Muscle layer of colon (tissue), 2 donors: ENCODE data around the gene TFF1.

ENCODE experiments used
- H3K27ac ChIP-seq: one replicate; pipeline ENCODE4 v1.7.0; 2013; ENCODE audit warnings: low read depth, mild to moderate bottlenecking, low read length, moderate library complexity
- H3K27me3 ChIP-seq, 2 donors: one replicate each; pipeline ENCODE4 v1.7.0; 2013; ENCODE audit warnings: low read length in 2 of 2, mild to moderate bottlenecking in 2 of 2; ENCODE audit not compliant: insufficient read depth in 2 of 2, control insufficient read depth in 1 of 2
- H3K36me3 ChIP-seq: one replicate; pipeline ENCODE4 v1.7.0; 2013; ENCODE audit warnings: mild to moderate bottlenecking, low read length; ENCODE audit not compliant: insufficient read depth
- H3K4me1 ChIP-seq: one replicate; pipeline ENCODE4 v1.7.0; 2013; ENCODE audit warnings: mild to moderate bottlenecking, low read length; ENCODE audit not compliant: insufficient read depth
- H3K4me3 ChIP-seq, 2 donors: one replicate each; pipeline ENCODE4 v1.7.0; 2013; ENCODE audit warnings: low read length in 2 of 2, low read depth in 1 of 2, mild to moderate bottlenecking in 1 of 2, moderate library complexity in 1 of 2
- H3K9ac ChIP-seq: one replicate; pipeline ENCODE4 v1.7.0; 2013; ENCODE audit warnings: low read length
- H3K9me3 ChIP-seq: one replicate; pipeline ENCODE4 v1.7.0; 2013; ENCODE audit warnings: mild to moderate bottlenecking, low read length
- donor health status: abdominal sarcoma.
- donor health status: Adenocarcinoma of cecum.

The TFF1 gene

GRCh38 chr21:42377951-42378340, 11.6 kb upstream of the TFF1 start:
- Histone ChIP-seq H3K36me3 (no peaks in the 10 kb centered on the region), H3K4me1 (no peaks in the 10 kb centered on the region), H3K9ac (no peak overlapping the region), H3K9me3 (no peaks in the 10 kb centered on the region), H3K27me3 (peaks cover 0 to 13% of the 10 kb centered on the region in 2 donors), H3K4me3 (no peak overlapping the region), H3K27ac (no peak overlapping the region)

GRCh38 chr21:42377211-42377950, 11.0 kb upstream of the TFF1 start:
- Histone ChIP-seq H3K27me3 (peaks cover 0 to 13% of the 10 kb centered on the region in 2 donors), H3K36me3 (no peaks in the 10 kb centered on the region), H3K4me1 (no peaks in the 10 kb centered on the region), H3K4me3 (no peak overlapping the region), H3K9me3 (no peaks in the 10 kb centered on the region), H3K9ac (no peak overlapping the region), H3K27ac (no peak overlapping the region)

DNA sequence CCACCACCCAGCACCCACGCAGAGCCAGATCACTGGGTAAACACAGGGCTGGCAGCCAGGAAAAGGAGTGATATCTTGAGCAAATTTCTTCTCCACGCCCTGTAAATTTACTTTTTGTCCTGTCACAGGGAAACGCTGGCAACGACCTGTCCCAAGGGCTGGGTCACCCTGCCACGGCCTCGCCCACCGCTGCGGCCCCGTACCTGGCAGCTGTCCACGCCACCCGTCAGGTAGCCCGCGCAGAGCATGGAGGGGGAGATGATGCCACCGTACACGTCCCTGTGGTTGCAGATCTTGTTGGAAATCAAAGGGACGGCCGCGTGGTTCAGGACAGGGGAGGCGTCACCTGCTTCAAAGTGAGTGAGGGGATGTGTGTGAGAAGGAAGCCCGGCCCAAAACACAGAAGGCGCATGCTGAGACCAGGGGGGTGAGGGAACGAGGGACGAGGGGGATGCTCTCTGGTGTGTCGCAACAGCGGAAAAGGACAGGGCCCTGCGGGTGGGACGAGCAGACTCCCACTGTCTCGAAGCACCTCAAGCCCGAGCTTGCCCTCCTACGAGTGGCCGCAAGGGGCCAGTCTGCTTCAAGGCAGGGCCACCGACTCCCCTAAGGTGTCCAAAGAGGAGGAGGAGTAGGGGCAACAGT, 10.1 kb upstream of the TFF1 start:
- no peak overlapping the region for H3K9ac ChIP-seq
- H3K36me3 ChIP-seq: no peaks in the 10 kb centered on the region
- H3K4me3 ChIP-seq: no peak overlapping the region
- H3K9me3 ChIP-seq: no peaks in the 10 kb centered on the region
- no peaks in the 10 kb centered on the region for H3K4me1 ChIP-seq
- no peak overlapping the region for H3K27ac ChIP-seq
- peaks cover 0 to 13% of the 10 kb centered on the region in 2 donors for H3K27me3 ChIP-seq

DNA sequence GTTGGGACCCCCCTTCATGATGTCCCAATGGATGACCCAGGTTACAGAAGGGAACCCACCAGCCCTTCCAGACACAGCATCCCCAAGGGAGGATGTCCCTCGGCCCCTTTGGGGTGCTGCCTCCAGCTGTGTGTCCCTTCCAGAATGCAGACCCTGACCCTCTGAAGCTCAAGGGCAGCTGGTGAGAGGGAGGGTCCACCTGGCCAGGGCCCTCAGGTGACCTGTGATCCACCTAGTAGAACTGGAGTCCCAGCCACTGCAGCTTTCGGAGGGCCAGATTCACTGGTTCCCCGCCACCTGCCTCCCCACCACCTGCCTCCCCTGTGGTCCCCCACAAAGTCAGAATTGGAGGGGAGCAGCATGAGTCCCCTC, 9.6 kb upstream of the TFF1 start:
- Histone ChIP-seq H3K27me3 (peaks cover 0 to 16% of the 10 kb centered on the region in 2 donors), H3K4me3 (no peak overlapping the region), H3K9ac (no peak overlapping the region)

GRCh38 chr21:42375506-42375905, 9.2 kb upstream of the TFF1 start:
- Histone ChIP-seq H3K27me3 (peaks cover 0 to 20% of the 10 kb centered on the region in 2 donors), H3K27ac (no peak overlapping the region), H3K36me3 (no peaks in the 10 kb centered on the region), H3K4me1 (no peaks in the 10 kb centered on the region), H3K9me3 (no peaks in the 10 kb centered on the region), H3K4me3 (no peak overlapping the region), H3K9ac (no peak overlapping the region)

More for the DNA sequence above, 9.6 kb upstream of the TFF1 start:
- Histone ChIP-seq H3K9me3 (no peaks in the 10 kb centered on the region), H3K4me1 (no peaks in the 10 kb centered on the region), H3K27ac (no peak overlapping the region), H3K36me3 (no peaks in the 10 kb centered on the region)

DNA sequence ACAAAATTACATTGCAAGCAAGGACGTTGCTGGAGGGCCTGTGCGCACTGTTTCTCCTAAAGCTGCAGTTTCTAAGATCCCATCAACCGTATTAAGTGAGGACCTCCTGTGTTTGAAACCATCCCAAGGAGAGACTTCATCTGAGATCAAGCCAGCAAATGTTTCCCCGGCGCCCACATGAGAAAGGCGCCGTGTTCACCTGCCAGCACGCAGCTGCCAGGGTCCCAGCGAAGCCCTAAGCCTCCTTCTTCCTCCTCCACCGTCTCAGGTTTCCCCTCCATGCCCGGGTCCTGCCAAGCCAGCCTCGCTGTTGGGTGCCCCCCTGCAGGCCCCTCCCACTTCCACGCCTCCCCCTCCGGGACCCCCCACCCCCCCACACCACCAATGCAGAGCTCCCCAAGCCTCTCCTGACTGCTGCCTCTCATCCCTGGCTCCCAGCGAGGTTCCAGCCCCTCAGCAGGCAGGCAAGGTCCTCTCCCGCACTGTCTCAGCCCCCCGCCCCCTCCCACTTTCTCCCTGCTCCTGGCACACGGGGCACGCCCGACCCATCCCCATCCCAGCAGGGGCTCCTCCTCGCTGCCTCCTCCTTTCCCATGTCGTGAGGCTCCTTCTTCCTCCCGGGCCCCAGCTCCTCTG, 8.6 kb upstream of the TFF1 start:
- H3K9ac ChIP-seq: no peak overlapping the region
- no peaks in the 10 kb centered on the region for H3K9me3 ChIP-seq
- H3K27me3 ChIP-seq: peaks cover 0 to 20% of the 10 kb centered on the region in 2 donors
- H3K4me1 ChIP-seq: no peaks in the 10 kb centered on the region
- H3K4me3 ChIP-seq: no peak overlapping the region
- H3K36me3 ChIP-seq: no peaks in the 10 kb centered on the region
- no peak overlapping the region for H3K27ac ChIP-seq

GRCh38 chr21:42374457-42374856, 8.1 kb upstream of the TFF1 start:
- Histone ChIP-seq H3K27ac (no peak overlapping the region), H3K9me3 (no peaks in the 10 kb centered on the region), H3K9ac (no peak overlapping the region), H3K36me3 (no peaks in the 10 kb centered on the region), H3K27me3 (peaks cover 0 to 20% of the 10 kb centered on the region in 2 donors), H3K4me3 (no peak overlapping the region), H3K4me1 (no peaks in the 10 kb centered on the region)

GRCh38 chr21:42373908-42374455, 7.6 kb upstream of the TFF1 start:
- H3K4me1 ChIP-seq: no peaks in the 10 kb centered on the region
- H3K4me3 ChIP-seq: no peak overlapping the region
- H3K9me3 ChIP-seq: no peaks in the 10 kb centered on the region
- no peak overlapping the region for H3K9ac ChIP-seq
- no peaks in the 10 kb centered on the region for H3K36me3 ChIP-seq
- no peak overlapping the region for H3K27ac ChIP-seq
- H3K27me3 ChIP-seq: peaks cover 0 to 20% of the 10 kb centered on the region in 2 donors

DNA sequence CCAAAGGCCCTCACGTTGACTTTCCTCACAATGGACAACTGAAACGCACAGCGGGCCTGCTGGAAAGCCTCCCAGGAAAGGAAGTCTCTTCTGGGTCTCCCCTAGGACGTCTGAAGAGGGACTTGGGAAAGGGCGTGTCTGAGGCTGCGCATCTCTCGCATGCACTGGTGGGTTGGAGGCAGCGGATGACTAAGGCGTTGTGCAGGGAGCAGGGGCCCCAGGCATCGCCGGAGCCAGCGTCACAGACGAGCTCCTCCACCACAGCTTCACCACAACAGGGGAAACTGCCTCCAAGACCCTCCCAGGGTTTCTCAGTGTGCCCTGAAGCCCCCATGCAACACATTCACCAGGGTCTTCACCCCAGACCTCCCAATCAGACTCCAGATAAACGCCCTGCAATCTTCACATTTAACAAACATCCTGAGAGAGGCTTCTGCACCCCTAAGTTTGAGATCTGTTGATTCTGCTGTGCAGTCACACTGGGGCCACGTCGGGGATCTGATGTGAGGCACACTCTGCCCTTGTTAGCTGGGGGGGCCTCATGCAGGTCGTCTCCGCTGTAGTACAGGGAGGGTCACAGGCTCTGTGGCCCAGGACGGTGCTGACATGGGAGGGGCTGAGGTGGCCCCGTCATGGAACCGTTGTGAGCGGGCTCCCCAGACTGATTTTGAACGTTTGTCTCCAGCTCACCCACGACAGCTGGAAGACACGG, 7.0 kb upstream of the TFF1 start:
- no peaks in the 10 kb centered on the region for H3K9me3 ChIP-seq
- H3K27me3 ChIP-seq: peaks cover 0 to 20% of the 10 kb centered on the region in 2 donors
- H3K4me3 ChIP-seq: no peak overlapping the region
- H3K4me1 ChIP-seq: no peaks in the 10 kb centered on the region
- no peaks in the 10 kb centered on the region for H3K36me3 ChIP-seq
- no peak overlapping the region for H3K9ac ChIP-seq
- no peak overlapping the region for H3K27ac ChIP-seq

- Histone ChIP-seq H3K9me3 (no peaks in the 10 kb centered on the region), H3K36me3 (no peaks in the 10 kb centered on the region), H3K9ac (no peak overlapping the region), H3K4me3 (no peak overlapping the region), H3K27ac (no peak overlapping the region), H3K27me3 (peaks cover 0 to 10% of the 10 kb centered on the region in 2 donors), H3K4me1 (no peaks in the 10 kb centered on the region)
Measured at GRCh38 chr21:42370894-42371654, 4.7 kb upstream of the TFF1 start.
